ENCODE results near the gene RNF133.
"Not testable (repeated sequence)": the region's sequence is repeated elsewhere in the genome, so short reads cannot be mapped to it uniquely, and the experiment has no call there.

The RNF133 gene

DNA sequence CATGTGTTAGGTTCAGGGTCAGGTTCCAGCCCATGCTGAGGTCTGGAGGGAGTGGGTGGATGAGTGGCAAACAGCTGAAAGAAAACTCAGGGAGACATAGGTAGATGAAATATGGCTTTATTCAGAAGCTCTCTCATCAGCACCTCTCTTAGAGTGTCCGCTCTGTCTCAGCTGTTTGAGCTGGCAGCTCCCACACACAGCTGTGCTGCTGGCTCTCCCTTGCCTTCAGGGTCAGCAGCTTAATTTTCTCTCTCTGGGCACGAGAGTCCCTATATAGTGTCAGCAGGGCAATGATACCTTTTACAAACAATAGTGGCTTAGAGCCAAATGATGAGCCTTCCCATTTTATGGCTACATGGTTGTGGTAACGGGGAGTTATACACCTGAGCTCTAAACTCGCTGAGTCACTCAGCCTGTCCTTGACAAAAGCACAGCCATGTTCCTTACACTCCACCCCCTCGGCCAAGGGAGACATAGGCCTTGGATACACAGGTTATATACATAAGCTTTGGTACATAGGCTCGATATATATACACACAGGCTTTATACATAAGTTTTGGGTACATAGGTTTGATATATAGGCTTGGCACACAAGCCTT is 10.4 kb downstream of the RNF133 start:
- no peak for DNase-seq

DNA sequence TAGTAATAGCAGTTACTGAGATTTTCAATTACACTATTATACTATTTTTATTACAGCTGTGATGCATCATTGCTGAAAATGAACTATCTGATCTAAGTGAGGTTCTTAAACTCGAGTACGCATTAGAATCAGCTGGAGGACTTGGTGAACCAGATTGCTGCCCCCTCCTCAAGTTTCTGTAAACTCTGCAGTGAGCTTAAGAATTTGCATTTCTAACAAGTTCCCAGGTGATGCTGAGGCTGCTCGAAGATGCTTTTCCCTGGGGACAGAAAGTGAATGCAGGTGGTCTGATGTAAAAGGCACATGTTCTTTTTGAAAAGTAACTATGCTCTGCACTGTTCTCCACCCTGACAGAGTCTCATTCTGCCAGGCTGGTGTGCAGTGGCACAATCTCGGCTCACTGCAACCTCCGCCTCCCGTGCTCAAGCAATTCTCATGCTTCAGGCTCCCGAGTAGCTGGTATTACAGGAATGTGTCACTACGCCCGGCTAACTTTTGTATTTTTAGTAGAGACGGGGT is 12.5 kb downstream of the RNF133 start:
- DNase-seq: no peak

DNA sequence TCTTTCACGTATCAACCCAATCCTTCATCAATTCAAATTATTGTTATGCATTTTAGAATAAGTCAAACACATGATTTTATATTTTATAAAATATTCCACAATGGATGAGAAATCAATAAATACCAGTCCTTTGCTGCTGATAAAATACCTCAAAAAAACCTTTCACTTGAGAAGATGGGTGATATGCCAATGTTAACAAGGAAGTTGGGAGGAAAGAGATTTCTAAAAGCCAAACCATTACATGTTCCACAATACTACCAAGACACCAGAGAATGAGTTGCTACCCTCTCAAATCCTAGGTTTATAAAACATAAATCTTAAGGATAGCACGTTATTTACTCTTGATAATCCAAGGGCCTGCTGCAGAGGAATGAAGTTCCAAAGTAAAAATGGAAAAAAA is 14.4 kb downstream of the RNF133 start:
- no peak for DNase-seq

GRCh38 chr7:122682815-122683550 is 15.9 kb downstream of the RNF133 start:
- DNase-seq: no peak

- not testable (repeated sequence) for DNase-seq
Observed at GRCh38 chr7:122681186-122681585, 17.7 kb downstream of the RNF133 start.

GRCh38 chr7:122679813-122680212 is 19.1 kb downstream of the RNF133 start:
- DNase-seq: no peak

DNA sequence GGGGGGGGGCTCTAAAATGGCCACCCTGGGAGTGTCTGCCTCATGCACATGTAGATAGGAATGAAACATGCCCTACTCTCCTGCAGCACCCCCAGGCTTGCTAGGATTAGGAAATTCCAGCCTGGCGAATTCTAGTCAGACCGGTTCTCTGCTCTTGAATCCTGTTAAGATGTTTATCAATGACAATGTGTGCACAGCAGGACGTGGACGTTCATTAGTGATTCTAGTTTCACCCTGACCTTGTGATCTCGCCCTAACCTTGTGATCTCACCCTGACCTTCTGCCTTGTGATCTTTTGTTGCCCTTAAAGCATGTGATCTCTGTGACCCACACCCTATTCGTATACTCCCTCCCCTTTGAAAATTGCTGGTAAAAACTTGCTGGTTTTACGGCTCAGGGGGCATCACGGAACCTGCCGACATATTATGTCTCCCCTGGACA is 19.6 kb downstream of the RNF133 start:
- not testable (repeated sequence) for DNase-seq

- no peak for DNase-seq
Observed at GRCh38 chr7:122677149-122677548, 21.8 kb downstream of the RNF133 start.

DNA sequence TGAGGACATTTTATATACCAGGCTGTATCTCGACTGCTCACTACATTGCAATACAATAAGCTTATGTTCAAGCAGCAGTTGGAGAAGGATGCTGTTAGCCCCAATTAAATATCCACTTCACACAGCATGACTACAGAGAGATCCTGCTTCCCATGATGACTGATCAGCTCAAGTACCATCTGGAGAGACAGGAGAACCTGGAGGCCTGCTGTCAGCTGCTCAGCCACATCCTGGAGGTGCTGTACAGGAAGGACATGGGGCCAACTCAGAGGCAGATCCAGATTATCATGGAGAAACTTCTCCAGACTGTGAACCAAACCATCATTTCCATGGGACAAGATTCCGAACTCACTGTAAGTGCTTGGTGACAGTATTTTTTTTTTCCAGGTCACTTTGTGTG is 22.5 kb downstream of the RNF133 start:
- no peak for DNase-seq

- DNase-seq: no peak
Observed at GRCh38 chr7:122675621-122676020, 23.3 kb downstream of the RNF133 start.

DNA sequence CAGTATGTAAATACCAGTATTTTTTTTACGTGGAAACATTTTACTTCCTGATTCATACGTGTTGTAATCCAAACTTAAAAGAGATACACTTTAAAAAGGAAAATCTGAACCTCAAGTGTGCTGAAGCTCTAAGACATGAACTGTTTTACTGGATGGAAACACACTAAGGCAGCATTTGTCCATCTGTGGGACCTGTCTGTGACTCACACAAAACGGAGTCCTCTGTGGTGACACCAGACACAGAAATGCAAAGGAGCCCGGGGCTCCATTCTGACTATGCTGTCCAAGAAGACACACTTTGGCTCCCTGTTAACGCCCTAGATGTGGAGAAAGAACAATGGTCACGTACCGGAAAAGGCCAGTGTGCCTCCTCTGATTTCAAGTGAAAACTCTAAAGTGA is 23.9 kb downstream of the RNF133 start:
- DNase-seq: no peak

DNA sequence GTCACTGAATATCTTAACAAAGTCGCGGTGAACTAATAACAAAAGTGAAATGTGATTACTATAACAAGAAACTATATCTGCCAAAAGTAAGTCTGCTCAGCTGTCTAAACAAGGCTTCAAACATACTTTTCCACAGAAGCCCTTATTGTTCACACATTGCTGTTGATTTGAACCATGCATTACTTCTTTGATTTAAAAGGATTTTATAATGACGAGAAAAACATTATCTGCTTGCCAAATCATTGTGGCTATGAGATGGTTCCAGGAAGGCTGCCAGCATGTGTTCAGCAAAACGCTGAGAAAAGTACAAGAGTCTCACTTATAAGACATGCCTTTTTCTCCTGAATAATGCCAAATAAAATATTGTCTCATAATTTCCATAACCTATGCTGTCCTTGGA is 24.4 kb downstream of the RNF133 start:
- DNase-seq: no peak

- DNase-seq: no peak
Observed at GRCh38 chr7:122673951-122674350, 25.0 kb downstream of the RNF133 start.

GRCh38 chr7:122672536-122672935 is 26.4 kb downstream of the RNF133 start:
- DNase-seq: no peak

DNA sequence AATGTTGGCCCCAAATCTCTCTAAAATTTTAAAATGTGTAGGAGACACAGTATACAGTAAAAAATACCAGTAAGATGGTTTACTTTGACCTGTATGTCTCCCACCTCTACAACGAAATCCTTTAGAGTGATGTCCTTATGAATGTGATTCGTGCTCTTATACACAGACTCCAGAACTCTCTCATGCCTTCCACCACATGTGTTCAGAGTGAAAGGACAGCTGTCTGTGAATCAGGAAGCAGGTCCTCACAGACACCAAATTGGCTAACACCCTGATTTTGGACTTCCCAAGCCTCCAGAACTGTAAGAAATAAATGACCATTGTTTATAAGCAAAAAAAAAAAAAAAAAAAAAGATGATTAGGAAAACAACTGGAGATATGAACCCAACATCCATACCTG is 35.2 kb downstream of the RNF133 start:
- no peak for DNase-seq

- DNase-seq: no peak
Observed at GRCh38 chr7:122658856-122659255, 40.1 kb downstream of the RNF133 start.

- DNase-seq: no peak
Observed at GRCh38 chr7:122653685-122654084, 45.2 kb downstream of the RNF133 start.

DNA sequence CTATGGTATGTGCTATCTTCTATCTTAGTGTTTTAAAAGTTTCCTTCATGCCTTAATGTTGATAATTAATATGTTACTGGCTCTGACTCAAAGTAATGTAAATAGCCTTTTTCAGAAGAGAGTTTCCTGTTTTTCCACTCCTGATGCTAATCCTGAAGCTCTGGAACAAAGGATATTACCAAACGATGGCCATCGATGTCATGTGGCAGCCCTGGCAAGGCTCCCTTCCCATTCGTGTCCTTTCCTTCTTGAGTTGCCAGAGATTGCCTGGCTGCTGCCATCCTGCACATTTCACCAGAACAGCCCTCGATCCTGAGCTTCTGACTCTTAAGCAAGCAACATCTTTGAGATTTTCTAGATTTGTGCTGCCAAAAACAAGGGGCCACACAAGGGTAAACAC is 46.0 kb downstream of the RNF133 start:
- no peak for DNase-seq

DNA sequence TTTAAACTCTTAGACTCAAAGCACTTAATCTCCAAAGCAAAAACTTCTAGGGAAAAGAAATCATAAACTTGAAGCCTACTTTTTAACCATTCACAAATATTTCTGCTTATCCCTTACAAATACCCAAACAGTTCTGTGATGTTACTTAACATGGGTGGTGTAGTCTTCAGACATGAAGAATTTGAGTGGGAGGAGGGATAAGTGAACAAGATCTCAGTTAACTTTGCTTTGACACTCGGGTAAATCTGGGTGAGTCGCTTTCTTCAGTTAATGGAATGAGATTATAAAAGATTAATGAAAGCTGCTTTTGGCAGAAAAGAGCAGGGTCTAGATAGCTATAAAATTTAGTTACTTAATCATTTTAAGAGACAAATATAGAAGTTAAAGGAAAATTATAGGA is 47.5 kb downstream of the RNF133 start:
- DNase-seq: no peak
